HG02938 (cell line): ENCODE results near the gene TCIRG1.

Source experiments
- ATAC-seq: cut with Tn5 transposase; IDR thresholded peaks from one replicate; pipeline ENCODE4 v1.9.1; 2021; ENCODE audit warnings: mild to moderate bottlenecking, moderate library complexity; ENCODE audit not compliant: unreplicated experiment

The TCIRG1 gene

DNA sequence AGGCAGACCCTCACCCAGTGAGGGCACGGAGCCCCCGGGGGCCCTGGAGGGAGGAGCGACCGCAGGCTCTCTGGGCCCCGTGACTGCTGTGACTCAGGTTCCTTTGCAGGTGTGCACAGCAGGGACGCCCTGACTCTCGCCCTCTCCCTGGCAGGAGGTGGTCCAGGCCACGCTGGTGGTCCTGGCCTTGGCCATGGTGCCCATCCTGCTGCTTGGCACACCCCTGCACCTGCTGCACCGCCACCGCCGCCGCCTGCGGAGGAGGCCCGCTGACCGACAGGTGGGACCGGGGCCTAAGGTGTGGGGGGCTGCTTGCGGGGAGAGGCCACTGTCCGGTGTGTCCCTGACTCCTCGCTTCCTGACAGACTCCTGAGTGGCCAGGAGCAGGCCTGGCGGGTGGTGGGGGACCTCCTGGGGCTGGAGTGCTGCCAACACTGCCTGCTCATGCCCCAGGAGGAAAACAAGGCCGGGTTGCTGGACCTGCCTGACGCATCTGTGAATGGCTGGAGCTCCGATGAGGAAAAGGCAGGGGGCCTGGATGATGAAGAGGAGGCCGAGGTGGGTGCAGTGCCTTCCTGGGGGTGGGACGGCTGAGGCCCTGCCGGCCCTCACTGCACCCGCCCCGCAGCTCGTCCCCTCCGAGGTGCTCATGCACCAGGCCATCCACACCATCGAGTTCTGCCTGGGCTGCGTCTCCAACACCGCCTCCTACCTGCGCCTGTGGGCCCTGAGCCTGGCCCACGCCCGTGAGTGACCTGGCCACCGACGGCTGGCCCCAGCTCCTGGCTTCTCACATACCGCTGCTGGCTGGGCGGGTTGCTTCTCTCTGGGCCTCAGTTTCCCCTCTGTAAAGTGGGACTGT is 10.9 kb downstream of the TCIRG1 start:
- no peak for ATAC-seq

GRCh38 chr11:68050371-68050841 is 11.6 kb downstream of the TCIRG1 start:
- no peak for ATAC-seq

- no peak for ATAC-seq
Observed at GRCh38 chr11:68051191-68052136, 12.6 kb downstream of the TCIRG1 start.

DNA sequence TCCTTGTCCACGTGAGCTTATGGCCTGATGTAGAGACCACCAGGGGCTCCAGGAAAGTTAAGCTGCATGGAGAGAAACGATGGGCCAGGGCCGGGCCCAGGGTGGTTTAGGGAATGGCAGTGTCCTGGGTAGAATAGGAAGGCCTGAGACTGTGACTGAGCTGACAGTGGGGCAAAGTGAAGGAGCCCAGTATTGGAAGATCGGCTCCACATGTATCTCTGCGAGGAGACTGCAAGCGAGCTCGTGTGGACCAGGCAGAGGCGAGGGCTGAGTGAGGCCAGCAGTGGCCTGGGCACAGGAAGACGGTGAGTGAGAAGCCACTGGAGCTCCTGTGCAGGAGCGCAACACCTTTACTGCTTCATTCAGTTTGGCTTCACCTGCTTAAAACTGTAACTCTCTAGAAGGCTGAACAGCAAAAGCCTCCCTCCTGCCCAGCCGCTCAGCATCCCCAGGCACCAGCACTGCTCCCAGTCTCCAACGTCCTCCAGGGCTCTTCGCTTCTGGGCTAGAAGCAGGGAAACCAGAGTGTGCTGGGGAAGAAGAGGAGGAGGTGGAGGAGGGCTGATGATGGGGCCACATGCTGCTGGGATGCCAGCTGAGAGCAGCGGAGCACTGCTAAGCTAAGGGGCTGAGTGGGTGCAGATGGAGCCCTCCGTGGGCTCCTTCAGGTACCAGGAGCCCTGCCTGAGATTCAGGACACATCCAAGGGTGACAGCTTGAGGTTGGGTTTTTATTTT is 13.5 kb downstream of the TCIRG1 start:
- no peak for ATAC-seq

DNA sequence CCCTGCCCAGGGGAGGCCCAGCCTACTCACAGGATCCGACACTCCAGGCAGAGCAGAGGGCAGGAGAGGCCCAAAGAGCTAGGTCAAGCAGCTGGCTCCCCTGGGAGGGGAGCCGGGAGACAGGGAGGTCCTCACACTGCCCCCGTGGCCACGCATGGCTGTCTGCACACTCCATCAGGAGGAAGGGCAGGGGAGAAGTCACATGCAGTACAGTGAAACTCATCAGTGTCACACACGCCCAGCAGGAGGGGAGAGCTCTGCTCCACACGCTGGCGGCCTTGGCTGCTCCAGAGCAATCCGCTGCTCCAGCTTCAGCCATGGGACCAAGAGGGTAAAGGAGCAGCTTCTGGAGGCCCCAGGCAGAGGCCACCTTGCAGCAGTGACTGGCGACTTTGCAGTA is 14.3 kb downstream of the TCIRG1 start:
- ATAC-seq, result no peak

GRCh38 chr11:68053981-68054812 is 15.4 kb downstream of the TCIRG1 start:
- no peak for ATAC-seq

GRCh38 chr11:68056317-68057285 is 17.8 kb downstream of the TCIRG1 start:
- ATAC-seq, result no peak

- no peak for ATAC-seq
Observed at GRCh38 chr11:68057807-68058206, 19.0 kb downstream of the TCIRG1 start.

- no peak for ATAC-seq
Observed at GRCh38 chr11:68061508-68061907, 22.7 kb downstream of the TCIRG1 start.

DNA sequence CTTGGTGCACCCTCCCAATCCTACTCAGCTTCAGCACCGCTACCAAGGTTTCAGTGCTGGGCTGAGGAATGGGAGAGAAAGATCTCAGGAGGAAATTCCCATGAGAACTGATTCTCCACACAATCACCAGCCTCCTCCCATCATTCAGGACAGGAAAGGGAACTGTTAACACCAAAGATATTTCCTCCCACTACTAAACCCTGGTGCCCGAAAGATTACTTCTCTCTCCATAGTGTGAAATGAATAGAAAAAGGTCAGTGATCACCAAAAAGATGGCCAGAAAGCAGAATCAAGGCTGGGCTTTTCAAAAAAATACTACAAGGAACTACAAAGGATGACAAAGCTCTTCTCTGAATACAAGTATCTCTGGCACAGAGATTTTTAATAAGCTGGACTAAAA is 26.1 kb downstream of the TCIRG1 start:
- ATAC-seq, result no peak

GRCh38 chr11:68065841-68066240 is 27.0 kb downstream of the TCIRG1 start:
- no peak for ATAC-seq

- no peak for ATAC-seq
Observed at GRCh38 chr11:68066742-68067141, 27.9 kb downstream of the TCIRG1 start.

- no peak for ATAC-seq
Observed at GRCh38 chr11:68067991-68068390, 29.2 kb downstream of the TCIRG1 start.

- ATAC-seq, result no peak
Observed at GRCh38 chr11:68071281-68072048, 32.6 kb downstream of the TCIRG1 start.

DNA sequence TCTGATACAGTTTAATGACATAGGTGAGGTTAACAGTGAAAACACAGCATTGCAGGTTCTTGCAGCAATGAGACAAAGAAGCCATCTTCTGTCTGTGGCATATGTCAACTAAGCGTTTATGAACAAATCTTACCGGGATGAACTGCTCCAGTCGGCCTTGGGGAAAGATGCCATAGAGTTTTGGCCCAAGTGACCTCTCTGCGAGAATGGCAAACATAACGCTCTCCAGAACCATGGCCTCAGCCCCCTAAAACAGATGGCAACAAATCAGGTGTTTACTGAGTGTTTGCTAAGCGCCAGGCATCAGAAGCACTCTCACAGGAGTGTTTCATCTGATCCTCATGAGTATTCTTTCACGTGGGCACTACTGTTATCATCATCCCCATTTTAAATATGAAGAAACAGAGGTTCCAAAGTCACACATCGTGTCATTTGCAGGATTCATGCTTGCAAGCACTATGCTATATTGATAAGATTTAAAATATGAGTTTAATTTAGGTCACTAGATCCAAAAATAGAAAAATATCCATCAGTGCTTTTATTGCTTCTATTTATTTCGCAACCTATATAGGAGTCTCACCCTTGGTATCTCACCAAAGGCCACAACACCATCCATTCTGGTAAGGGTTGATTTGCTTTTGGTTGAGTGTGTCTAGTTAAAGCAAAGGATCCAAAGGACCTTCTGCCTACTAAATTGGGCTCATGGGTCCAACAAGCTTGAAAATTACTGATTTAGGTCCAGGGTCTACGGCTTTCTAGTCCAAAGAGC is 35.9 kb downstream of the TCIRG1 start:
- ATAC-seq, result no peak

GRCh38 chr11:68076371-68077042 is 37.7 kb downstream of the TCIRG1 start:
- no peak for ATAC-seq
